HEK293 (cell line): ENCODE data around the gene NOS2.

Experiments
- TCF7L2 ChIP-seq: IDR thresholded peaks from 2 replicates; pipeline ENCODE4 v1.6.1; 2011; ENCODE audit warnings: low read depth, mild to moderate bottlenecking, inconsistent platforms, low read length, moderate library complexity, borderline replicate concordance
- ZNF398 ChIP-seq: fragments of 450-650 bp; formaldehyde crosslinking; IDR thresholded peaks from 2 replicates; pipeline ENCODE4 v1.5.1; 2017; ENCODE audit warnings: missing biosample characterization, missing genetic modification characterization

- TF ChIP-seq ZNF398 (tag by site-specific recombination) (no peak), TCF7L2 (no peak)
Measured at GRCh38 chr17:27756467-27757371, 43.6 kb downstream of the NOS2 start.
